NOMO-1 (cell line): ENCODE data around the gene INAFM1.
"Not testable (repeated sequence)": the region's sequence is repeated elsewhere in the genome, so short reads cannot be mapped to it uniquely, and the experiment has no call there.

ENCODE experiments used
- DNase-seq, 2 experiments: peaks; one replicate each; lab custom pipeline; 2025; ENCODE audit not compliant: unreplicated experiment in 2 of 2; lab: John Stamatoyannopoulos, UW

The INAFM1 gene

GRCh38 chr19:47267350-47267759 is 7.3 kb upstream of the INAFM1 start:
- no peak for DNase-seq

DNA sequence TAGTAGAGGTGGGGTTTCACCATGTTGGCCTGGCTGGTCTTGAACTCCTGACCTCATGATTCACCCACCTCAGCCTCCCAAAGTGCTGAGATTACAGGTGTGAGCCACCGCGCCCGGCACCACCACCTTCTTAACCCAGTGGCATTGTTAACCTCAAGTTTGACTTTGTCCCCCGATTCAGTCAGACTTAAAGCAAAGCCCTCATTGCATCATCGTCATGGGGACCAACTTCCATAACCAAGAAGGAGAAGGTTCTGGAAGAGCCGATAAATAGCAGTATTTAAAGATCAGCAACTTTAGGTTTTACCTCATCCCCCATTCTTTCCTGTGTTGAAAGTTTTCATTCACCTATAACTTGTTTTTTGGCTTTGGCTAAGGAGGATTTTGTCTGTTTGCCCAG is 6.7 kb upstream of the INAFM1 start:
- DNase-seq, result no peak

- DNase-seq, result no peak
These were observed 5.1 kb upstream of the INAFM1 start for GRCh38 chr19:47269596-47269995.

GRCh38 chr19:47270408-47270807 is 4.3 kb upstream of the INAFM1 start:
- no peak for DNase-seq

DNA sequence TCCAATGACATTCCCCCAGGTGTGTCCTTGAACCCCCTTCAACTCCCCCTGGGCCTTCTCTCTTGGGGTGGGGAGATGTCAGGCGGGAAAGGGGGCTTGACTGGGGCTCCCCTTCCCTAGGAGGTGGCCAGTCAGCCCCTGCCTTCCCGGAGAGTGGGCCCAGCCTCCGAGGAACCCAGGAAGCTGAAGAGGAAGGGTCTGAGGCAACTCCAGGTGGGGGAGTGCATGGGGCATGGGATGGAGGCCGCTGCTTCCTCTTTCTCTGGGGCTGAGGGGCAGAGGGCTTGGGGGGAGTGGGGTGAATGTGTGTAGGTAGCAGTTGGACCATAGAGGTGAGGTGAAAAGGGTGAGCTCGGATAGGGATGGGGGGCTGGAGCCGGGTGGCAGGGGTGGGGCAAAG is 2.7 kb upstream of the INAFM1 start:
- no peak for DNase-seq

GRCh38 chr19:47272448-47273312 is 2.0 kb upstream of the INAFM1 start:
- DNase-seq, result peak in 1 of 2 experiments; percentile 43

DNA sequence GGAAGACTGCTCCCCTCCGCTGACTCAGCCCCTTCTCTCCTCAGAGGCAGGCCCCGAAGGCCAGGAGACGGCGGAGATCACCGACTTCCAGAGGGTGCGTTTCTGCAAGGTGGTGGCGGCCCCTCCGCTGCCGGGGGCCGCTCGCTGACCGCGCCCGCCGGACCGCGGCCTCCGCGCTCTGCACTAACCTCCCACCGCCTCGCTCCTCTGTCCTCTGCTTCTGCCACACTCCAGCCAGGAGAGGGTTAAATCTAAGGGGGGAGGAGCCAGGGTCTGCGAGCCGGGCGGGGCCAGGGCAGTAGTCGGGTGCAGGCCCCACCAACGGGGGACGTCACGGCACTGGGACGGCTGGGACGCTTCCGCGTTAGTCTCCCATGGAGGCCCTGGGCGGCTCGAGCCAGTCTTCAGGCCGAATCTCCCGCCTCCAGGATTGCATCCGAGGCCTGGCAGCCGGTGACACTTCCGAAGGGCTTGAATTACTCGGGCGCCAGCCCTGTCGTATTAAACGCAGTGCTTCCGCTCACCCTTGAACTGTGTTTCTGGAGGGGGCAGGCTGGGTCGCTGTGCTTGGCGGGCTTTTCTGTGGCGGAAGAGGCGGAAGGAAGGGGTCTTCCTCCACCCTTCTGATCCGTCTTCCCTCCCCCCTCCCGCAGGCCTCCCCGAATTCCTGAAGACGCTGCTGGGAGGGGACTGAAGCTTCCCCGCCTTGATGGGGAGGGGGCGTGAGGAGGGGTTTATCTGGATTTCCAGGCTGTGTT is 1.2 kb upstream of the INAFM1 start:
- peak; percentile 89 to 90 for DNase-seq

- peak in 1 of 2 experiments; percentile 39 for DNase-seq
These were observed 441 bp downstream of the INAFM1 start for GRCh38 chr19:47274891-47275761.

DNA sequence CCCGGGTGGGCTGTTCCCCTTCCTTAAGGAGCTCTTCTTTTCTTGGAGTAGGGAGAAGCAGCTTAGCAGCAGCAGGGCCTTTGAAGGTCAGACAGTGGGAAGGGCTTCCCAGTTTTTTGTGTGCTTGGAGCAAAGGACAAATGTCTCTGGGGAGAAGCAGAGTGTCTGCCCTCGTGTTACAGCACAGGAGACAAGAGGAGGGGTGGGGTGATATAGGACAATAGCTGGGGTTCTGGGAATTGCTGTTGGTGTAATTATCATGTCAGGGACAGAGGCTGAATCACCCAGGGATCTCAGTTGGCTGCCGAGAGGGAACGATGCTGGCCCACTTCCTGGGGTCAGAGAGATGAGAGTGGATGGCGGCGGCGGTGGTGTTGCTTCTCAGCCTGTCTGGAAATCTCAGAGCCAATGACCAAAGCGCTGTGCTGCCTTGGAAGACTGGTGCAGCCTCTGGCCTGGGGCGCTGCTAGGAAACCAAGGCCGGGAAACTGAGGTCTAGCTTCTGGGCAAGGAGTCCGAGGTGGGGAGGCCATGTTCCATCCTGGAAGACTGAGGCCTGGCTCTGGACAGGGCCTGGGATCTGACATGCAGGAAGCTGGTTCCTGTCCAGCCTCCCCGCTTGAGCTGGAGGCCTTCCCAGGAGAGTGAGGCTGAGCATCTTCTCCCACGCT is 1.2 kb downstream of the INAFM1 start:
- no peak for DNase-seq

GRCh38 chr19:47276513-47276912 is 1.8 kb downstream of the INAFM1 start:
- not testable (repeated sequence) for DNase-seq

- DNase-seq, result no peak
These were observed 5.6 kb downstream of the INAFM1 start for GRCh38 chr19:47280183-47280797.

GRCh38 chr19:47283405-47284059 is 8.8 kb downstream of the INAFM1 start:
- DNase-seq, result peak; percentile 23 to 25

DNA sequence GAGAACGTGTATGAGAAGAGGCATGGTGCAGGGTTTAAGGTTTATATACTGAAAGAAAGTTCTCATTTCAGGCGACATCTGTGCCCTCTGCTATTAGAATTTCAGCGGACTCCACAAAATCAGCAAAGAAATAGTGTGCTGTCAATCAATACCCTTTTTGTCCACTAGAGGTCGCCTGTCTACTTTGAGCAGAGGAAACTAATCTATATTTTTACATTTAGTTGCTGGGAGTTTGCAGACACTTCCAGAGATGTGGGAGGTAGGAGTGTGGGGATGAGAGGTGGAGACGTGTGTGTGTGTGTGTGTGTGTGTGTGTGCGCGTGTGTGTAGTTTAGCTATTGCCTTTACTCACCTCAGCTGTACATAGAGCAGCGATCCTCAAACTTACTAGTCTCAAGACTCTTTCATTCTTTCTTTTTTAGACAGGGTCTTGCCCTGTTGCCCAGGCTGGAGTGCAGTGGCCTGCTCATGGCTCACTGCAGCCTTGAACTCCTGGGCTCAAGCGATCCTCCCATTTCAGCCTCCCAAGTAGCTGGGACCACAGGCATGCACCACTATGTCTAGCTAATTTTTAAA is 9.7 kb downstream of the INAFM1 start:
- DNase-seq, result peak; percentile 41 to 60

DNA sequence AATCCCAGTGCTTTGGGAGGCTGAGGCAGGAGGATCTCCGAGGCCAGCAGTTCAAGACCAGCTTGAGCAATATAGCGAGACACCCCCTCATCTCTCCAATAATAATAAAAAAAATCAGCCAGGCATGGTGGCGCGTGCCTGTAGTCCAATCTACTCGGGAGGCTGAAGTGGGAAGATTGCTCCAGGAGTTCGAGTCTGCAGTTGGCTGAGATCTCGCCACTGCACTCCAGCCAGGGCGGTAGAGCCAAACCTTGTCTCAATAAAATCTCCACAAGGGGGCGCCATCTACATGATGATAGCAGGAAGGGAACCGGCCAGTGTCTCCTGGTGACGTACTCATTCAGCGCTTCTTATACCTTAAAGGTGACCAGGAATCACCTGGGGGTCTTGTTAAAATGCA is 21.4 kb downstream of the INAFM1 start:
- DNase-seq, result peak; percentile 32 to 77

GRCh38 chr19:47300867-47301266 is 26.2 kb downstream of the INAFM1 start:
- not testable (repeated sequence) for DNase-seq

DNA sequence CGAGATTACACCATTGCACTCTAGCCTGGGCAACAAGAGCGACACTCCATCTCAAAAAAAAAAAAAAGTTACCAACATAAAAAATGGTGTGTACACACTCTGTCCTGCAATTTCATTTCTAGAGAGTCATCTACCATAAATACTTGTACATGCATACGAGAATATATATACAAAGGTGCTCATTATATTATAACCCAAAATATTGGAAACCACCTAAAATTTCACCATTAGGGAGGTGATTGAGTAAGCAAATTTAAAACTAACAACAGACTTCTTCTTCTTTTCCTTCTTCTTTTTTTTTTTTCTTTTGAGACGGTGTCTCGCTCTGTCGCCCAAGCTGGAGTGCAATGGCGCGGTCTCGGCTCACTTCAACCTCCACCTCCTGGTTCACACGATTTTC is 27.6 kb downstream of the INAFM1 start:
- DNase-seq, result peak in 1 of 2 experiments; percentile 26

DNA sequence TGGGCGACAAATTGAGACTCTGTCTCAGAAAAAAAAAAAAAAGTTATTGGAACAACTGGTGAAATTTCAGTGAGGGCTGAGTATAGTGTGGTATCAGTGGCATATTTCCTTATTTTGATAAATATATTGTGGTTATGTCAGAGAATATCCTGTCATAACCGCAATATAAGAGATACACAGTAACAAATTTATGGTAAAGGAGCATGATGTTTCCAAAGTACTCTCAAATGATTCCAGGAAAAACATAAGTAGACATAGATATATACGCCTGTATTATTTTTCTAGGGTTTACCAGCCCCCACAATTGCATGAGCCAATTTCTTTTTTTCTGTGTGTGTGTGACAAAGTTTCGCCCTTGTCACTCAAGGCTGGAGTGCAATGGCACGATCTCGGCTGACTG is 29.3 kb downstream of the INAFM1 start:
- DNase-seq, result no peak

DNA sequence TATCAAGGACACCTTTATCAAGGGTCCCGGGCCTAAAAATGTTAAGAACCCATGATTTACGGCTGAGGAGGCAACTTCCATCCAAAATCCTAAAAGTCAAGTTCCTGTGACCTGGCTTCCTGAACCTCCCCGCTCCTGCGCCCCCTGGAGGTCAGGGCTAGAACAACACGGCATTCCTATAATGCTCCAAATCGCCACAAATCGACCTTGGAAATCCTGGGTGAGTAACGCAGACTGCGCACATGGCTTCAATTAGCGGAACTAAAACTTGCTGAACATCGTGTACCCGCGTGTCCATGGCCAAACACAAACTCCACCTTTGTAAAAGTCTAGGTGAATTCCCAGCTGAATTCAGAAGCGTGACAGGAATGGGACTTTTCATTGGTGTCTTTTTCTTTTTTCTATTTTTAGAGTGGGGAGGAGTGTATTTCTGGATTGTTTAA is 30.6 kb downstream of the INAFM1 start:
- DNase-seq, result peak; percentile 9 to 12

DNA sequence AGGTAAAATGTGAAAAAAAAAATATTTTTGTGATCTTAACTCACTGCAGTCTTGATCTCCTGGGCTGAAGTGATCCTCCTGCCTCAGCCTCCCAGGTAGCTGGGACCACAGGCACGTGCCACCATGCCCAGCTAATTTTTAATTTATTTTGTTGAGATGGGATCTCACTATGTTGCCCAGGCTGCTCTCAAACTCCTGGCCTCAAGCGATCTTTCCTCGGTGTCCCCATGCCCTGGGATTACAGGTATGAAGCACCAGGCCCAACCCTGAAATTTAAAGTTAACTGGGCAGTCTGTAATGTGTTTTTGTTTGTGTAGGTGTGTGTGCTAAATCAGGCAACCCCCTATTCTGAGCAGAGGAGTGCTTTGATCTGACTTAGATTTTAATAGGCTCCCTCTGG is 31.6 kb downstream of the INAFM1 start:
- no peak for DNase-seq
